Psoas muscle (tissue), 8 donors: ENCODE results near the gene CKS1B. TPM values are rescaled to one million over a fixed set of nuclear protein-coding genes. Genes with fewer than 3 reads are reported as not detected.

Experiments
- ATAC-seq, 4 donors: fragments of 200-7000 bp; cut with Tn5 transposase; one replicate each; pipeline ENCODE4 v1.9.1; 2020; ENCODE audit warnings: moderate library complexity in 3 of 4, mild to moderate bottlenecking in 2 of 4
- DNase-seq, 2 donors: peaks; one replicate each; pipeline ENCODE4 v3.0.0-alpha.2; 2020
- H3K27ac ChIP-seq: fragments of 200-600 bp; one replicate; pipeline ENCODE4 v1.8.0; 2022
- H3K27me3 ChIP-seq, 3 donors: fragments of 200-600 bp in 1 of 3; one replicate each; pipeline versions ENCODE4 v1.6.1 to v1.8.0; 2013 to 2022; ENCODE audit warnings: low read length in 2 of 3, mild to moderate bottlenecking in 2 of 3, moderate library complexity in 1 of 3; ENCODE audit not compliant: insufficient read depth in 3 of 3
- H3K36me3 ChIP-seq, 2 donors: fragments of 200-600 bp in 1 of 2; one replicate each; pipeline versions ENCODE4 v1.6.1 to v1.8.0; 2013 to 2022; ENCODE audit warnings: low read depth in 1 of 2, mild to moderate bottlenecking in 1 of 2, moderate library complexity in 1 of 2; ENCODE audit not compliant: insufficient read depth in 1 of 2
- H3K4me1 ChIP-seq: fragments of 200-600 bp; one replicate; pipeline ENCODE4 v1.8.0; 2022
- H3K4me3 ChIP-seq: fragments of 200-600 bp; one replicate; pipeline ENCODE4 v1.8.0; 2022; ENCODE audit warnings: mild to moderate bottlenecking
- H3K9me3 ChIP-seq: fragments of 200-600 bp; one replicate; pipeline ENCODE4 v1.8.0; 2022
- WGBS, 3 donors: extraction: QIAGEN DNeasy Blood & Tissue Kit; methylation state at CpG; one replicate each; pipeline versions ENCODE4 v1.1.6 to v1.1.7; 2013; 5-methylcytosine and 5-hydroxymethylcytosine counted together
- intact Hi-C, 2 donors: fragments of 100-400 bp; cut with DNase I; formaldehyde crosslinking; loops; one replicate each; pipeline versions ENCODE4 v1.11.0 to v1.14.2; 2022
- polyA plus RNA-seq, 3 donors: library from polyadenylated mRNA; stranded (reverse); fragments of 200-250 nt; gene quantifications; one replicate each; pipeline ENCODE4 v1.2.3, GENCODE V29; 2013
- total RNA-seq, 4 donors: library from RNA; stranded (reverse); fragmentation: NEBNext Ultra II Directional in 2 of 4; extraction: Animal tissue kit (Norgen Biotek cat#: 25700) in 2 of 4; gene quantifications; one replicate each; pipeline versions ENCODE4 v1.2.1 to v1.2.4, GENCODE V29; 2021 to 2023
- TF ChIP-seq, protein P1 (sequence below): fragments of 200-600 bp; IDR thresholded peaks from one replicate; pipeline ENCODE4 v1.8.0; 2022; ENCODE audit warnings: antibody characterized with exemption
- donor health status: healthy with polysubstance abuse.
- donor health status: DM: no; HTN: no; CAD: no; lungs with moderate emphysema.
- donor health status: Bipolar disorder and iron deficiency.
- donor health status: healthy.
- donor health status: DM: yes; HTN: yes; CAD: no.
- donor health status: DM: no; HTN: no; CAD: no.
- donor health status: DM: no; HTN: no; CAD: no.
- donor health status: DM: yes; HTN: yes; CAD: no.

The CKS1B gene
- total and polyA plus RNA-seq, 7 donors: 5.5 to 48.1 (median 12.1) TPM

DNA sequence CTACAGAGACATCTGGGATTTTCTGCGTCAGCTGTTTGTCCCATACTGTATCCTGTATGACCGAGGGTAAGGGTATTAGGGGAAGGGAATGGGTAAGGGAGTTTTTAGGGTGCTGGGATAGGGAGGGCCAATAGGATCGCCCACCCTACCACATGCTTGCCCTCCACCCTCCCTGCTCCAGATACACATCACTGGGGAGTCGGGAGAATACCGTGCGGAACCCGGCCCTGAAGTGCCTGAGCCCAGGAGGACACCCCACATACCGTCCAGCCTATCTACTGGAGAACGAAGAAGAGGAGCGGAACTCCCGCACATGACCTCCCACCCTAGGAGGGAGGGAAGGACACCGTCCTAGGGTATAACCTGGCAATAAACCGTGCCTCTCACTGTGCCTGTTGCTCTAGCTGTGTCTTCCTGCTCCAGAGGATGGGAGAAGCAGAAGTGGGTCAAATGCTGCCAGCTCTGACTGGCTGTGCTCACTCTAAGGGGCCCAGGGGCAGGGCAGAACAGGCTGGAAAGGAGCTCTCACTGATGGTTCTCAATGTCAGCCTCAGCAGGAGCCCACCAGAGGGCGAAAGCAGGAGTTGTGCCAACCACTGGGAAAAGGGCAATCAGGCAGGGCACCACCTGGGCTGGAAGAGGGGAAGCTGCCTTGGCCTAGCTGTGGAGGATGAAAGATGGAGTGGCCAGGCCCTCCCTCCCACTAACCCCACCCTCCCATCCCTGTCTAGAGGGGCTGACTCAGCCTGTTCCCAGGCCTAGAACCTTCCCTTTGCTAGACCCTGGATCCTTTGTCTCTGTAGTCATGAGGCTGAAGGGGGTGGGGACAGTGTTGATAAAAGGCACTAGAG lies 18.5 kb downstream of the CKS1B start:
- Histone ChIP-seq H3K27ac (no peak overlapping the region), H3K9me3 (no peaks in the 10 kb centered on the region), H3K36me3 (peaks cover 0 to 30% of the 10 kb centered on the region in 2 donors), H3K4me1 (peaks cover 9% of the 10 kb centered on the region), H3K4me3 (no peak overlapping the region), H3K27me3 (no peaks in the 10 kb centered on the region)
- ATAC-seq: peak in 2 of 4 donors; percentile 6 to 11
- no peak for DNase-seq
- intact Hi-C loops: no loop called here
- TF ChIP-seq, protein P1, sequence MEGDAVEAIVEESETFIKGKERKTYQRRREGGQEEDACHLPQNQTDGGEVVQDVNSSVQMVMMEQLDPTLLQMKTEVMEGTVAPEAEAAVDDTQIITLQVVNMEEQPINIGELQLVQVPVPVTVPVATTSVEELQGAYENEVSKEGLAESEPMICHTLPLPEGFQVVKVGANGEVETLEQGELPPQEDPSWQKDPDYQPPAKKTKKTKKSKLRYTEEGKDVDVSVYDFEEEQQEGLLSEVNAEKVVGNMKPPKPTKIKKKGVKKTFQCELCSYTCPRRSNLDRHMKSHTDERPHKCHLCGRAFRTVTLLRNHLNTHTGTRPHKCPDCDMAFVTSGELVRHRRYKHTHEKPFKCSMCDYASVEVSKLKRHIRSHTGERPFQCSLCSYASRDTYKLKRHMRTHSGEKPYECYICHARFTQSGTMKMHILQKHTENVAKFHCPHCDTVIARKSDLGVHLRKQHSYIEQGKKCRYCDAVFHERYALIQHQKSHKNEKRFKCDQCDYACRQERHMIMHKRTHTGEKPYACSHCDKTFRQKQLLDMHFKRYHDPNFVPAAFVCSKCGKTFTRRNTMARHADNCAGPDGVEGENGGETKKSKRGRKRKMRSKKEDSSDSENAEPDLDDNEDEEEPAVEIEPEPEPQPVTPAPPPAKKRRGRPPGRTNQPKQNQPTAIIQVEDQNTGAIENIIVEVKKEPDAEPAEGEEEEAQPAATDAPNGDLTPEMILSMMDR: no peak
- WGBS, 3 donors: 82 to 86% (median 86%) methylated on average over 14 of the region's 14 CpGs

DNA sequence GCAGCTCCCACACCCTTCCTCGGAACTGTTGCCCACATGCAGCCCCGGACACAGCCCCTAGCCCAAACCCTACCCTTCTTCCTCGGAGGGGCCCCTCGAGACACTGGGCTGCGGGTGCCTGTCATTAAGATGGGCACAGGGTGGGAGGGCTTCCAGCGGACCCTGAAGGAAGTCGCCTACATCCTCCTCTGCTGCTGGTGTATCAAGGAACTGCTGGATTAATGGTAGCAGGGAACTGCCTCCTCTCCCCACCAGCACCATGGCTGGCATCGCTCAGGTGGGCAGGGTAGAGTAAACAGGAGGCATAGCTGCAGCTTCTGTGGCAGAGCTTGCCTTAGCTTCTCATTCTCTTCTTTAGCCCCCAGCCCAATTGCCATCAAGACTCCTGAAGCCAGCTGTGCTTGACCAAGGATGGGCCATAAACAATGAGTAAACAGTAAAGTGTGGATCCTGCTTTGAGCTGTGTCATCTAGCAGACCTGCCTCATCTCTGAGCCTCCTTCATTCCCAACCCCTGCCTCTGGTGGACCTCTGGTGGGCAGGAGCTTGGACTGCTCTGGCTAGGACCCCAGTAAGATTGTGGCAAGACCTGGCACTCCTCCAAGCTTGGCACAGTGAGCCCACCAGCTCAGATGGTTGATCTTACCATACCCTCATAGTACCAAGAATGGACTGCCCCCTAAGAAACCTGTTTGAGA lies 19.2 kb downstream of the CKS1B start, which contains the start of gene LENEP:
Gene LENEP, plus strand, starts transcription at position 15 of the 697 bp plus-strand sequence. Its CDS starts 22 bp downstream, at position 37.
- Histone ChIP-seq H3K4me1 (peaks cover 6% of the 10 kb centered on the region), H3K36me3 (peaks cover 0 to 22% of the 10 kb centered on the region in 2 donors), H3K27me3 (no peaks in the 10 kb centered on the region), H3K4me3 (no peak within 1 kb of the TSS), H3K27ac (no peak within 1 kb of the TSS), H3K9me3 (no peaks in the 10 kb centered on the region)
- intact Hi-C loops: no loop called here
- TF ChIP-seq, protein P1: no peak
- no peak for ATAC-seq
- DNase-seq: no peak
- WGBS, 3 donors: 69 to 76% (median 76%) methylated on average over 8 of the region's 8 CpGs

DNA sequence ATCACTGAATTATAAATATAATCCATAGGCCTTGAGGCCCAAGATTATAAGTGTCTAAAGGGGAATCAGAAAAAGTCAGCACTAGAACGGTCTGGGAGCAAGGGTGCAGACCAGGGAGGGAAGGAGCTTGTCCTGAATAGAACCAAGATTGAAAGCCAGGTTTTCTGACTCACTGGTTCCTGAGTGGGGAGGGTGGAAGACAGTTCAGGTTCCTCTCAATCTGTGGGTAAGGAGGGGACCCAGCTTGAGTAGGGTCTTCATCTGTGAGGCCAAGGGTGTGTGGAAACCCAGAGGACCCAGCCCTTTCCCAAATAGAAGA lies 19.7 kb downstream of the CKS1B start:
- intact Hi-C loops: no loop called here
- Histone ChIP-seq H3K4me1 (peaks cover 7% of the 10 kb centered on the region), H3K36me3 (peaks cover 0 to 19% of the 10 kb centered on the region in 2 donors), H3K4me3 (no peak overlapping the region), H3K27me3 (no peaks in the 10 kb centered on the region), H3K27ac (no peak overlapping the region), H3K9me3 (no peaks in the 10 kb centered on the region)
- TF ChIP-seq, protein P1: no peak
- DNase-seq: no peak
- 64 to 77% (median 67%) methylated on average over 1 of the region's 1 CpG for WGBS, 3 donors
- no peak for ATAC-seq

DNA sequence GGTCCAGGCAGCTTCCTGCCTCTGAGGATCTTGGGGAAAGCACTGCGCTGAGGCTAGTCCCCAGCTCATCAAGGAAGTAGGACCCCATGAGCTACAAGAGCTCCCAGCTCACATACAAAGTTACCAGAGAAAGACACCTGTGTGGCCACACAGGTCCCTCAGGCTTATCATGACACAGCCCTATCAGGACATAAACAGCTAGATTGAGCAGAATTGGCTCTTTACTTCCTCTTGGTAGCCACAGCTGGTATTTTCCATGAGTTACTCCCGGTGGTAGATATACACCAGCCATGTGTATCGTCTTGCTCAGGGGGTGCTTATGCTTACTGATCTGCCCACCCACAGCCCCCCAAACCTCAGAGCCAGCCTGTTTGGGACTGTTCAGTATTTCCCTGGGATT lies 20.1 kb downstream of the CKS1B start:
- H3K36me3 ChIP-seq: peaks cover 0 to 19% of the 10 kb centered on the region in 2 donors
- DNase-seq (no peak), ATAC-seq (no peak)
- H3K9me3 ChIP-seq: no peaks in the 10 kb centered on the region
- TF ChIP-seq, protein P1: no peak
- H3K4me1 ChIP-seq: peaks cover 9% of the 10 kb centered on the region
- intact Hi-C loops: no loop called here
- no peak overlapping the region for H3K27ac ChIP-seq
- 51 to 69% (median 57%) methylated on average over 3 of the region's 3 CpGs for WGBS, 3 donors
- no peaks in the 10 kb centered on the region for H3K27me3 ChIP-seq
- H3K4me3 ChIP-seq: no peak overlapping the region
